ENCODE measurements around the gene CYBA.
"Not testable (repeated sequence)": the region's sequence is repeated elsewhere in the genome, so short reads cannot be mapped to it uniquely, and the experiment has no call there.

CYBA gene

GRCh38 chr16:88686062-88686438 is 35.2 kb upstream of the CYBA start:
- no peak for DNase-seq

GRCh38 chr16:88685156-88686061 is 34.6 kb upstream of the CYBA start:
- peak; percentile 67 for DNase-seq

- no peak for DNase-seq
These were observed 33.8 kb upstream of the CYBA start for GRCh38 chr16:88684569-88685155.

GRCh38 chr16:88681709-88682451 is 31.0 kb upstream of the CYBA start:
- DNase-seq: peak; percentile 64

- peak; percentile 41 for DNase-seq
These were observed 30.3 kb upstream of the CYBA start for GRCh38 chr16:88681084-88681680.

- DNase-seq: no peak
These were observed 29.8 kb upstream of the CYBA start for GRCh38 chr16:88680554-88681083.

- DNase-seq: no peak
These were observed 27.5 kb upstream of the CYBA start for GRCh38 chr16:88678224-88678979.

- DNase-seq: no peak
These were observed 26.9 kb upstream of the CYBA start for GRCh38 chr16:88677721-88678120.

- DNase-seq: no peak
These were observed 25.8 kb upstream of the CYBA start for GRCh38 chr16:88676502-88677242.

GRCh38 chr16:88673716-88674379 is 23.0 kb upstream of the CYBA start:
- no peak for DNase-seq

GRCh38 chr16:88672776-88673175 is 21.9 kb upstream of the CYBA start:
- no peak for DNase-seq

- DNase-seq: no peak
These were observed 21.0 kb upstream of the CYBA start for GRCh38 chr16:88671806-88672205.

- DNase-seq: no peak
These were observed 19.1 kb upstream of the CYBA start for GRCh38 chr16:88669980-88670379.

GRCh38 chr16:88669493-88669892 is 18.6 kb upstream of the CYBA start:
- DNase-seq: not testable (repeated sequence)

GRCh38 chr16:88667461-88667860 is 16.6 kb upstream of the CYBA start:
- no peak for DNase-seq

GRCh38 chr16:88665570-88665969 is 14.7 kb upstream of the CYBA start:
- no peak for DNase-seq

- no peak for DNase-seq
These were observed 14.3 kb upstream of the CYBA start for GRCh38 chr16:88665148-88665547.

- peak; percentile 94 for DNase-seq
These were observed 12.2 kb upstream of the CYBA start, which contains the start of gene MVD for GRCh38 chr16:88662843-88663606. MVD (minus strand) TSS chr16:88663091; CDS start chr16:88663080, 11 bp downstream.

- no peak for DNase-seq
These were observed 11.5 kb upstream of the CYBA start for GRCh38 chr16:88662222-88662842.

- no peak for DNase-seq
These were observed 10.6 kb upstream of the CYBA start for GRCh38 chr16:88661468-88661867.
